Diencephalon (tissue), 1 donor: ENCODE measurements around the gene RPL29. TPM values are rescaled to one million over a fixed set of nuclear protein-coding genes. Genes with fewer than 3 reads are reported as not detected.

Source experiments
- small RNA-seq: library from RNA; depleted of rRNA; stranded (forward); fragments of <200 nt; gene quantifications from one replicate; pipeline ENCODE3, GENCODE V24; 2014
- total RNA-seq: library from RNA; depleted of rRNA; stranded (reverse); fragments of >200 nt; gene quantifications from one replicate; pipeline ENCODE4 v1.2.3, GENCODE V29; 2014

The RPL29 gene
- 715 TPM for total RNA-seq

DNA sequence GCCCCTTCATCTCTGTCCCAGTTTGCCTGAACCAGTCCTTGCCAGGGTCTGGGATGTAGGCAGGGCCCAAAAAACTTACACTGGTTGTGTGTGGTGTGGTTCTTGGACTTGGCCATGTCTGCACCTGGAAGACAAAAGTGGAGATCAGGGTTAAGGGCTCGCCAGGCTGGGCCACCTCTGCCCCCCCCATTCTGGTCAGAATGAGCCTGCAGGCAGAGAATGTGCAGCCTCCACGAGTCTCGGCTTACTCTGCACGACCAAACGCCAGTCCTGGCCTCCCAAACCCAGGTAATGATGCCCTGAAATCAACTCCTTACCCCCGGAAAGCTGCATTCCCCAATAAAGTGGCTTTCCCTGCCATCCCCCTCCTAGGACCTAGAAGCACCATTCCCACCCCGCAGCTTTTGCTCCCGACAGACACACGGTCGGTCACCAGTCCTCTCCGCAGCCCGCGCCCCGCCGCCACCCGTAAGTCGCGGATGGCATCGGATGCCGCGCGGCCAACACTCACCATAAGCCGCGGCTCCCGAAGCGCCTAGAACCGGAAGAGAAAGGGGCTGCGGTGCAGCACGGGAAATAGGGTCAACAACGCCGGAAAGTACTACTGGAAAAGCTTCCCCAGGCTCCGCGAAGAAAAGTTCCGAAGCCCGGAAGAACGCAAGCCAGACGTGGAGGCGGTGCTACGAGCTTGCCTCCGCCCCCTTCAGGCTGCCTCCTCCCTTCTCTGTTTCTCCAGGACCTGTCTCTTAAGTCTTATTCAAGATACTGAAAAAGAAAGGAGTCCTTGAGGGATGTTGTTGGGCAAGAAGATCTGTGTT, at the start of gene RPL29:
RPL29 (minus strand) TSS at position 550 of the 818 bp plus-strand sequence; CDS start at position 116, 434 bp downstream.

DNA sequence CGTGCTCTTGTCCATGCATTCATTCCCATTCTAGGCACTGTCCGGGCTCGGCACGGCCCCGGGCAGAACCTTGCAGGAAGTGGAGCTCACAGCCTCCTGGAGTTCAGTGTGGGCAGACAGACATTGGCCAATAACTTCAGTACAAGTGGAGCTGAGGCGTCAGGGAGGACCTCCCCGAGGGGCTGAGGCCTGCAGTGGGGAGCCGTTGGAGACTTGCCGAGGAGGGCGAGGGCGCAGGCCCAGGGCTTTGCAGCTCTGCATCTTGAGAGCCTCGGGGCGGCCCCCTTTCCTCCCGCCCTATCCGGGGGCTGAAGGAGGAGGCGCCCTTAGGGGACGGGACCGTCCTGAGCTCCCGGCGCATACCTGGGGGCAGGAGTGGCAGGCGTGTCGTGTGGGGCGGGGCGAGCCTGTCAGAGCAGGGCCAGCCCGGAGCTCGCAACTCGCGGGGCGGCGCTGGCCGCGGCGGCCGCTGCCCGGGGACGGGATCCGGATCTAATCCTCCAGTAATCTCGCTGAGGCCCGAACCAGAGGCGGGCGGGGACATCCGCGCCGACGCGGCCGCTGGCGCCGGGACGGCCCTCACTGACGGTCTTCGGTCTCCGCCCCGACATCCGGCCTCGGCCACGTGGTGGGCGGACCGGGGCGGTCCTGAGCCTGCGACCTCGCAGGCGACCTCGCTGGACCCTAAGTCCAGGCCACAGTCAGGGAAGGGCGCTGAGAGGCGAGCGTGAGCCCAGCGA, 12.7 kb downstream of the RPL29 start, which contains the start of gene ACY1:
ACY1 (plus strand) TSS at position 698 of the 740 bp plus-strand sequence. CDS start 530 bp downstream, outside the sequence.

DNA sequence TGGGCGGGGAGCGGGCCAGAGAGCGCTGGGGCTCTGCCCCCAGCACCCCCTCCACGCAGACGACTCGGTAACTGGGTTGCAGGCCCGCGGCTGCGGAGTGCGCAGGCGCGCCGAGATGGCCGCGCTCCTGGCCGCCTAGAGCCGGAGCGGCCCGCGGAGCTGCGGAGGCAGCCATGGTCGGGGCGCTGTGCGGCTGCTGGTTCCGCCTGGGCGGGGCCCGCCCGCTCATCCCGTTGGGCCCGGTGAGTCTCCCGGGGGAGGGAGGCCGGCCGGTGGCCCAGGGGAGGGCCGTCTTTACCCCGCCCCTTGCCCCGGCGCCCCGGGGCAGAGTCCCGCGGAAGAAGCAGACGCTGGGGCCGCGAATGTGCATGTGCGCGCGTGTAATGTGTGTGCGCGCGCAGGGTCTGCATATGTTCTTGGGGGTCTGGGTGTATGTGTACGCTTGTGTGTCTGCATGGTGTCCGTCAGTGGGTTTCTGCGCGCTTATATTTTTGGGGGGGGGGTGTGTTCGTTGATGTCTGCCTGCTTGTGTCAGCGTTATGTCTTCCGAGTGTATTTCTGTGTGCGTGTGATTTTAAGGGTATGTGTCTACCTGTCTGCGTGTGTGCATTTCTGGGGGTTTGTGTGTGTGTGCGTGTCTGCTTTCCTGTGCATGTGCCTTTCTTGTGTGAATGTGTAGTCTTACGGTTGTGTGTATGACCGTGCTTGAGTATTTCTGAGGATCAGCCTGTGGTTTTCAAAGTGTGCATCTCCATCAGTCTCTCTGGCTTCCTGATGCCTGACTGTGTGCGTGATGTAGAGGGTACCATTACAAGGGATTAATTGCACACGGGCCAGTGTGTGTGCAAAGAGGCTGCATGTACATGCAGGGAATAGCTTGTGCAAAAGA, 20.5 kb downstream of the RPL29 start, which contains the start of gene ABHD14A:
ABHD14A (plus strand) TSS at position 102 of the 889 bp plus-strand sequence; CDS start at position 174, 72 bp downstream.

DNA sequence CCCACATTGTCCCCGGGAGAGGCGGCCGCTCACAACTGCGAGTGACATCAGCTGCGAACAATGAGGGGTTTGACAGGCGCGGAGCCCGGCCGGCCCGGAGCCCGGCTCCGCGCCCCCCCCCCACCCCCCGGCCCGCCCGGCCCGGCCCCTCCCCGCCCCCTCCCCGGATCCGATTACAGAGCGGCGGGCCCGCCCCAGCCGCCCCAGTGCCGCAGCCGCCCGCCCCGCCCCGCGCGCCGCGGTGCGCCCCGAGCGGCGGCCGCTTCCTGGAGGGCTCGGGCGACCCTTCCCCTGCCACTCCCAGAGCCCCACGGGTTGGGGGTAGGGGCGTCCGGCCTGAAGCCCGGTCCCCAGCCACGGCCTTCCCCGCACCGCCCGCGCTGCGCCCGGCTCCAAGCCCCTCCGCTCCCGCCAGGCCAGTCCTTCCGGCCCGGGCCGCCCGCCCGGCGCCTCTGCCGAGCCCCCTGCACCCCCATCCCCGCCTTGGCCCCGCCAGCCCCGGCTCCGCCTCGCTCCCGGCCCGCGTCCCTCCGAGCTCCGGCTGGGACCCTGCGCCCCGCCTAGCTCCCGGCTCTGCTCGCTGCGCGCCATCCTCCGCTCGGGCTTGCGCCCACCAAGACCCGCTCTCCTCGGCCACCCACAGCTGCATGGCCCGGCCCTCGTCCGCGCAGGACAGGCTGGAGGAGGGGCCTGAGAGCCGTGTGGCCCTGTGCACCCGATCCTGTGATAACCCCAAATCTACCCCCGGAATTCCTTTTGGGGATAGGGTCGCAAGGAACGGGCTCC, 28.1 kb downstream of the RPL29 start, which contains the start of gene PCBP4:
PCBP4 (minus strand) TSS at position 71 of the 786 bp plus-strand sequence. CDS start 6,214 bp downstream, outside the sequence.

DNA sequence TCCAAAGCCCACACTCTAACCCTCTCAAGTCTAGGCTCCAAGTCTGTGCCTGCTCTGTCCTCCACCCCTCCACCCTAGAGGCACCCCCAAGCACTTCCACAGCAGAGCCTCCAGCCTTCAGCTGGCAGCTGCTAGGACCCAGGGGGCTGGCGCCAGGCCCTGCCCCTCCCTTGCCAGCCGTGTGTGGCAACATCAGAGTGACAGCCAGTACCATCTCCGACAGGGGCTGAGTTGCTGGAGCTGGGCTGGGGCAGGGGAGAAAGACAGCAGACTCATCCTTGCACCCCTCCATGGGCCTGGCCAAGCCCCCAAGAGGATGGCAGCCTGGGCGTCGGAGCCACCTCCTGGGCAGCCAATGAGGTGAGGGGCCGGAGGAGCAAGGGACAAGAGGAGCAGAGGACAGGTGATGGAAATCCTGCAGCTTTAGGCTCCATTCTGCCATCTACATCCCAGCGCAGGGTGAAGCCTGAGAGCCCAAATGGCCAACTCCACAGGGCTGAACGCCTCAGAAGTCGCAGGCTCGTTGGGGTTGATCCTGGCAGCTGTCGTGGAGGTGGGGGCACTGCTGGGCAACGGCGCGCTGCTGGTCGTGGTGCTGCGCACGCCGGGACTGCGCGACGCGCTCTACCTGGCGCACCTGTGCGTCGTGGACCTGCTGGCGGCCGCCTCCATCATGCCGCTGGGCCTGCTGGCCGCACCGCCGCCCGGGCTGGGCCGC, 40.4 kb downstream of the RPL29 start, which contains the start of gene GPR62:
GPR62 (plus strand) TSS at position 207 of the 718 bp plus-strand sequence; CDS start at position 479, 272 bp downstream.

Small RNA genes lying within 50 kb of the gene (small RNA-seq; reads per million reads assigned to genes)
- not detected for gene AC115284.1

Other genes starting within 250 kb of the RPL29 start
- not detected for gene IQCF6, start 216.7 kb downstream of the RPL29 start, total RNA-seq
- gene IQCF2, start 134.3 kb downstream of the RPL29 start, total RNA-seq = not detected
- not detected for gene IQCF5, start 120.3 kb downstream of the RPL29 start, total RNA-seq
- gene IQCF1, start 92.5 kb downstream of the RPL29 start, total RNA-seq = not detected
- 12.9 TPM for gene RRP9, start 54.0 kb downstream of the RPL29 start, total RNA-seq
- 4.8 TPM for gene PARP3, start 53.5 kb downstream of the RPL29 start, total RNA-seq
- 0.46 TPM for gene GPR62, start 40.5 kb downstream of the RPL29 start, total RNA-seq
- gene PCBP4, start 28.4 kb downstream of the RPL29 start, total RNA-seq = 38.8 TPM
- gene ABHD14B, start 21.8 kb downstream of the RPL29 start, total RNA-seq = 3.9 TPM
- 33.0 TPM for gene ABHD14A, start 20.8 kb downstream of the RPL29 start, total RNA-seq
- gene ACY1, start 12.4 kb downstream of the RPL29 start, total RNA-seq = 4.2 TPM
- gene DUSP7, start 60.7 kb upstream of the RPL29 start, total RNA-seq = 9.5 TPM
- 5.1 TPM for gene POC1A, start 158.5 kb upstream of the RPL29 start, total RNA-seq
- gene ALAS1, start 202.3 kb upstream of the RPL29 start, total RNA-seq = 50.7 TPM
- under 0.01 TPM for gene TLR9, start 229.8 kb upstream of the RPL29 start, total RNA-seq
- gene TWF2, start 243.3 kb upstream of the RPL29 start, total RNA-seq = 24.0 TPM
- gene PPM1M, start 249.9 kb upstream of the RPL29 start, total RNA-seq = 7.4 TPM